Prostate gland (tissue), 2 donors: ENCODE measurements around the gene SERPINB10. TPM values are rescaled to one million over a fixed set of nuclear protein-coding genes. Genes with fewer than 3 reads are reported as not detected.

Source experiments
- DNase-seq: peaks from one replicate; pipeline ENCODE4 v3.0.0-alpha.2; 2019; ENCODE audit warnings: low spot score
- H3K27ac ChIP-seq, 2 donors: fragments of 200-600 bp; sonication (generic); 2 replicates each; pipeline ENCODE4 v1.5.1; 2017 to 2019
- H3K27me3 ChIP-seq: fragments of 200-600 bp; sonication (generic); replicated peaks from 2 replicates; pipeline ENCODE4 v1.5.1; 2019; ENCODE audit not compliant: insufficient read depth
- H3K36me3 ChIP-seq, 2 donors: fragments of 200-600 bp; sonication (generic); 1 replicate in 1 of 2; 2 replicates in 1 of 2; pipeline versions ENCODE4 v1.5.1 to v1.8.1; 2017 to 2019
- H3K4me1 ChIP-seq: fragments of 200-600 bp; sonication (generic); replicated peaks from 2 replicates; pipeline ENCODE4 v1.5.1; 2019
- H3K4me3 ChIP-seq, 2 donors: fragments of 200-600 bp; sonication (generic); 2 replicates each; pipeline ENCODE4 v1.5.1; 2017 to 2019
- H3K9me3 ChIP-seq: fragments of 200-600 bp; sonication (generic); 2 replicates; pipeline ENCODE4 v1.5.1; 2017
- CTCF ChIP-seq, 4 experiments: fragments of 200-600 bp in 2 of 4; fragments of 450-650 bp in 2 of 4; sonication (generic) in 2 of 4; IDR thresholded peaks; 1 replicate in 3 of 4; 2 replicates in 1 of 4; pipeline ENCODE4 v1.5.1; 2016 to 2019; ENCODE audit warnings: antibody characterized with exemption in 4 of 4, mild to moderate bottlenecking in 2 of 4, moderate library complexity in 2 of 4
- POLR2A ChIP-seq: fragments of 450-650 bp; IDR thresholded peaks from one replicate; pipeline ENCODE4 v1.6.1; 2016; ENCODE audit warnings: antibody characterized with exemption, mild to moderate bottlenecking
- POLR2AphosphoS5 ChIP-seq: sonication (generic); formaldehyde crosslinking; IDR thresholded peaks from one replicate; pipeline ENCODE4 v1.6.1; 2017; ENCODE audit warnings: antibody characterized with exemption
- WGBS: methylation state at CpG from one replicate; pipeline ENCODE4 v1.1.5; 2018; 5-methylcytosine and 5-hydroxymethylcytosine counted together
- intact Hi-C: fragments of 100-400 bp; cut with DNase I; formaldehyde crosslinking; loops from one replicate; pipeline ENCODE4 v1.14.2; 2022
- total RNA-seq, 2 donors: library from RNA; depleted of rRNA; stranded (reverse); fragments of >200 nt; gene quantifications; one replicate each; pipeline ENCODE4 v1.1.0, GENCODE V29; 2016

The SERPINB10 gene
- total RNA-seq, 2 donors from 2014 or later: 0.55 TPM; not detected in 1

GRCh38 chr18:63887424-63887823 lies 20.3 kb upstream of the SERPINB10 start, which contains the start of gene SERPINB2:
TSS of gene SERPINB2 (plus strand) at chr18:63887705. CDS start at chr18:63891445, 3,740 bp downstream.
- Histone ChIP-seq H3K4me3 (no peak within 1 kb of the TSS), H3K4me1 (no peaks in the 10 kb centered on the region), H3K9me3 (no peaks in the 10 kb centered on the region), H3K36me3 (no peaks in the 10 kb centered on the region), H3K27ac (no peak within 1 kb of the TSS), H3K27me3 (no peaks in the 10 kb centered on the region)
- WGBS: 41% methylated on average over 1 of the region's 1 CpG
- DNase-seq: no peak
- TF ChIP-seq POLR2AphosphoS5 (no peak), POLR2A (no peak), CTCF (IDR thresholded peaks at IDR 0.05) (no peak)
- intact Hi-C loops: no loop called here

GRCh38 chr18:63888470-63889190 lies 19.1 kb upstream of the SERPINB10 start:
- no peaks in the 10 kb centered on the region for H3K9me3 ChIP-seq
- DNase-seq: no peak
- no peak overlapping the region for H3K4me3 ChIP-seq
- no peak overlapping the region for H3K27ac ChIP-seq
- no peaks in the 10 kb centered on the region for H3K27me3 ChIP-seq
- no peaks in the 10 kb centered on the region for H3K36me3 ChIP-seq
- TF ChIP-seq POLR2AphosphoS5 (no peak), CTCF (IDR thresholded peaks at IDR 0.05) (no peak), POLR2A (no peak)
- 3% methylated on average over 1 of the region's 1 CpG for WGBS
- no peaks in the 10 kb centered on the region for H3K4me1 ChIP-seq
- intact Hi-C loops: no loop called here

- Histone ChIP-seq H3K27me3 (no peaks in the 10 kb centered on the region), H3K9me3 (no peaks in the 10 kb centered on the region), H3K36me3 (no peaks in the 10 kb centered on the region), H3K4me3 (no peak overlapping the region), H3K27ac (no peak overlapping the region), H3K4me1 (no peaks in the 10 kb centered on the region)
- intact Hi-C loops: no loop called here
- TF ChIP-seq CTCF (IDR thresholded peaks at IDR 0.05) (no peak), POLR2A (no peak), POLR2AphosphoS5 (no peak)
- DNase-seq: no peak
- WGBS: 87% methylated on average over 2 of the region's 2 CpGs
Measured at GRCh38 chr18:63889626-63890025, 18.1 kb upstream of the SERPINB10 start.

- Histone ChIP-seq H3K36me3 (no peaks in the 10 kb centered on the region), H3K4me3 (no peak overlapping the region), H3K9me3 (no peaks in the 10 kb centered on the region), H3K4me1 (no peaks in the 10 kb centered on the region), H3K27ac (no peak overlapping the region), H3K27me3 (no peaks in the 10 kb centered on the region)
- TF ChIP-seq POLR2A (no peak), POLR2AphosphoS5 (no peak), CTCF (IDR thresholded peaks at IDR 0.05) (no peak)
- WGBS: 80% methylated on average over 6 of the region's 6 CpGs
- no peak for DNase-seq
- intact Hi-C loops: no loop called here
Measured at GRCh38 chr18:63890237-63890949, 17.4 kb upstream of the SERPINB10 start.

- DNase-seq: no peak
Measured at GRCh38 chr18:63890950-63891304, 16.8 kb upstream of the SERPINB10 start.

More at GRCh38 chr18:63890950-63891304, 16.8 kb upstream of the SERPINB10 start:
- Histone ChIP-seq H3K4me1 (no peaks in the 10 kb centered on the region), H3K27me3 (no peaks in the 10 kb centered on the region), H3K9me3 (no peaks in the 10 kb centered on the region), H3K4me3 (no peak overlapping the region), H3K27ac (no peak overlapping the region), H3K36me3 (no peaks in the 10 kb centered on the region)
- intact Hi-C loops: no loop called here
- TF ChIP-seq CTCF (IDR thresholded peaks at IDR 0.05) (no peak), POLR2A (no peak), POLR2AphosphoS5 (no peak)
- 70% methylated on average over 5 of the region's 5 CpGs for WGBS
